NCI-H1436 treated with DMSO at 0.1 percent for 48 hours (cell line): ENCODE data around the gene TPSD1.
"Not testable (repeated sequence)": the region's sequence is repeated elsewhere in the genome, so short reads cannot be mapped to it uniquely, and the experiment has no call there.

Experiments
- DNase-seq: peaks from one replicate; lab custom pipeline; 2025; lab: John Stamatoyannopoulos, UW

TPSD1 gene

GRCh38 chr16:1241081-1241480, 14.8 kb upstream of the TPSD1 start:
- not testable (repeated sequence) for DNase-seq

- not testable (repeated sequence) for DNase-seq
These were observed 12.5 kb upstream of the TPSD1 start for GRCh38 chr16:1243363-1243762.

- not testable (repeated sequence) for DNase-seq
These were observed 11.7 kb upstream of the TPSD1 start for GRCh38 chr16:1243907-1244850.

- DNase-seq, result no peak
These were observed 11.0 kb upstream of the TPSD1 start for GRCh38 chr16:1244881-1245280.

- DNase-seq, result no peak
These were observed 10.3 kb upstream of the TPSD1 start for GRCh38 chr16:1245452-1246020.

- DNase-seq, result not testable (repeated sequence)
These were observed 7.8 kb upstream of the TPSD1 start for GRCh38 chr16:1247903-1248537.

GRCh38 chr16:1249031-1249755, 6.7 kb upstream of the TPSD1 start:
- DNase-seq, result not testable (repeated sequence)

- not testable (repeated sequence) for DNase-seq
These were observed 2.0 kb upstream of the TPSD1 start for GRCh38 chr16:1253701-1254364.

- DNase-seq, result not testable (repeated sequence)
These were observed 1.0 kb upstream of the TPSD1 start for GRCh38 chr16:1254821-1255220.

- DNase-seq, result not testable (repeated sequence)
These were observed 516 bp downstream of the TPSD1 start for GRCh38 chr16:1256296-1256873.

- DNase-seq, result no peak
These were observed 1.0 kb downstream of the TPSD1 start for GRCh38 chr16:1256874-1257322.

GRCh38 chr16:1257561-1258224, 1.8 kb downstream of the TPSD1 start:
- DNase-seq, result no peak

GRCh38 chr16:1258225-1258600, 2.3 kb downstream of the TPSD1 start:
- DNase-seq, result no peak

GRCh38 chr16:1258906-1259759, 3.3 kb downstream of the TPSD1 start:
- DNase-seq, result no peak

- DNase-seq, result no peak
These were observed 3.8 kb downstream of the TPSD1 start for GRCh38 chr16:1259760-1260068.

- DNase-seq, result no peak
These were observed 4.3 kb downstream of the TPSD1 start for GRCh38 chr16:1260101-1260680.

GRCh38 chr16:1261131-1261892, 5.4 kb downstream of the TPSD1 start:
- no peak for DNase-seq

- DNase-seq, result no peak
These were observed 6.5 kb downstream of the TPSD1 start for GRCh38 chr16:1262210-1262845.
